Neuronal stem cell (in vitro differentiated cells): ENCODE data around the gene ISCU.
"Not testable (repeated sequence)": the region's sequence is repeated elsewhere in the genome, so short reads cannot be mapped to it uniquely, and the experiment has no call there.

Experiments
- DNase-seq: peaks from one replicate; pipeline ENCODE4 v3.0.0-alpha.2; 2013; ENCODE audit warnings: low spot score
- H2AFZ ChIP-seq: one replicate; pipeline ENCODE4 v1.6.1; 2013; ENCODE audit warnings: mild to moderate bottlenecking, low read length, inconsistent platforms
- H2AK5ac ChIP-seq: 2 replicates; pipeline ENCODE4 v1.6.1; 2013; ENCODE audit warnings: low read depth, mild to moderate bottlenecking, inconsistent platforms, low read length, moderate library complexity, mixed read lengths
- H2BK120ac ChIP-seq: 2 replicates; pipeline ENCODE4 v1.6.1; 2013; ENCODE audit warnings: low read depth, mild to moderate bottlenecking, inconsistent platforms, low read length, moderate library complexity, mixed read lengths
- H2BK12ac ChIP-seq: one replicate; pipeline ENCODE4 v1.6.1; 2013; ENCODE audit warnings: low read length, inconsistent platforms
- H2BK15ac ChIP-seq: 2 replicates; pipeline ENCODE4 v1.6.1; 2013; ENCODE audit warnings: mild to moderate bottlenecking, low read length, inconsistent platforms, mixed read lengths
- H2BK5ac ChIP-seq: one replicate; pipeline ENCODE4 v1.6.1; 2013; ENCODE audit warnings: inconsistent platforms, mild to moderate bottlenecking, low read length, moderate library complexity
- H3K14ac ChIP-seq: one replicate; pipeline ENCODE4 v1.6.1; 2013; ENCODE audit warnings: low read length, inconsistent platforms
- H3K18ac ChIP-seq: 2 replicates; pipeline ENCODE4 v1.6.1; 2013; ENCODE audit warnings: low read length, inconsistent platforms
- H3K23ac ChIP-seq: 2 replicates; pipeline ENCODE4 v1.6.1; 2013; ENCODE audit warnings: low read depth, mild to moderate bottlenecking, mixed read lengths, low read length, inconsistent platforms; ENCODE audit not compliant: poor library complexity
- H3K27ac ChIP-seq: replicated peaks from 3 replicates; pipeline ENCODE4 v1.5.1; 2013; ENCODE audit warnings: low read length, inconsistent platforms
- H3K27me3 ChIP-seq, 3 experiments: 2 replicates each; pipeline ENCODE4 v1.6.1; 2013; ENCODE audit warnings: low read length in 3 of 3, mild to moderate bottlenecking in 2 of 3, inconsistent platforms in 1 of 3, low read depth in 1 of 3, mixed read lengths in 1 of 3, moderate library complexity in 1 of 3; ENCODE audit not compliant: control insufficient read depth in 3 of 3, insufficient read depth in 3 of 3
- H3K36me3 ChIP-seq, 2 donors: replicated peaks in 1 of 2; 2 replicates each; pipeline ENCODE4 v1.6.1; 2013; ENCODE audit warnings: low read length in 2 of 2; ENCODE audit not compliant: control insufficient read depth in 2 of 2, insufficient read depth in 2 of 2
- H3K4ac ChIP-seq: 2 replicates; pipeline ENCODE4 v1.6.1; 2013; ENCODE audit warnings: inconsistent platforms, mild to moderate bottlenecking, low read length, moderate library complexity
- H3K4me1 ChIP-seq, 2 donors: 1 replicate in 1 of 2; 2 replicates in 1 of 2; pipeline ENCODE4 v1.6.1; 2013; ENCODE audit warnings: low read length in 2 of 2, low read depth in 1 of 2; ENCODE audit not compliant: control insufficient read depth in 2 of 2, insufficient read depth in 1 of 2
- H3K4me2 ChIP-seq: one replicate; pipeline ENCODE4 v1.6.1; 2013; ENCODE audit warnings: mild to moderate bottlenecking, low read length, inconsistent platforms; ENCODE audit not compliant: insufficient read depth, poor library complexity, severe bottlenecking
- H3K4me3 ChIP-seq, 2 donors: 2 replicates each; pipeline ENCODE4 v1.5.1; 2013; ENCODE audit warnings: low read length in 2 of 2, mild to moderate bottlenecking in 2 of 2, inconsistent platforms in 1 of 2, moderate library complexity in 1 of 2
- H3K79me1 ChIP-seq: one replicate; pipeline ENCODE4 v1.6.1; 2013; ENCODE audit warnings: low read depth, mild to moderate bottlenecking, inconsistent platforms, low read length, moderate library complexity
- H3K9ac ChIP-seq: one replicate; pipeline ENCODE4 v1.6.1; 2013; ENCODE audit warnings: mild to moderate bottlenecking, low read depth, low read length, inconsistent platforms; ENCODE audit not compliant: poor library complexity
- H3K9me3 ChIP-seq, 2 donors: replicated peaks in 1 of 2; 2 replicates each; pipeline versions ENCODE3 to v1.6.1; 2013; ENCODE audit warnings: low read length in 2 of 2, mild to moderate bottlenecking in 2 of 2, inconsistent platforms in 1 of 2, low read depth in 1 of 2, mixed read lengths in 1 of 2, moderate library complexity in 1 of 2; ENCODE audit not compliant: control insufficient read depth in 2 of 2, insufficient read depth in 1 of 2
- H4K8ac ChIP-seq: one replicate; pipeline ENCODE4 v1.6.1; 2013; ENCODE audit warnings: low read depth, mild to moderate bottlenecking, inconsistent platforms, low read length, moderate library complexity
- H4K91ac ChIP-seq: one replicate; pipeline ENCODE4 v1.6.1; 2013; ENCODE audit warnings: low read length, low read depth, mild to moderate bottlenecking, inconsistent platforms; ENCODE audit not compliant: poor library complexity
- WGBS, 2 donors: extraction: QIAGEN DNeasy Blood & Tissue Kit; methylation state at CpG; one replicate each; pipeline ENCODE4 v1.1.7; 2013; ENCODE audit warnings: missing lambda C conversion rate in 2 of 2, mixed read lengths in 1 of 2; ENCODE audit not compliant: insufficient read length in 2 of 2, insufficient replicate concordance in 1 of 2; ENCODE audit errors: extremely low coverage in 2 of 2; 5-methylcytosine and 5-hydroxymethylcytosine counted together

The ISCU gene

DNA sequence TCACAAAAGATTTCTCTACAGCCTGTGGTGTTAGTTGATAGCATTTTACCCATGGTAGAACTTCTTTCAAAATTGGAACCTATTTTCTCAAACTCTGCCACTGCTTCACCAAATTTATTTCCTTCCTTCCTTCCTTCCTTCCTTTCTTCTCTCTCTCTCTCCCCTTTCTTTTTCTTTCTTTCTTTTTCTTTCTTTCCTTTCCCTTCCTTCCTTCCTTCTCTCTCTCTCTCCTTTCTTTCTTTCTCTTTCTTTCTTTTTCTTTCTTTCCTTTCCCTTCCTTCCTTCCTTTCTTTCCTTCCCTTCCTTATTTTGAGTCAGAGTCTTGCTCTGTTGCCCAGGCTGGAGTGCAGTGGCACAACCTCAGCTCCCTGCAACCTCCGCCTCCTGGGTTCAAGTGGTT is 11.9 kb downstream of the ISCU start:
- H2BK5ac ChIP-seq, H3K27me3 ChIP-seq, H3K18ac ChIP-seq, H3K4ac ChIP-seq, H3K23ac ChIP-seq, H2BK12ac ChIP-seq, H3K4me2 ChIP-seq, DNase-seq, H3K36me3 ChIP-seq, H4K91ac ChIP-seq, H2BK15ac ChIP-seq, H3K79me1 ChIP-seq, H3K27ac ChIP-seq, H3K14ac ChIP-seq, H2AFZ ChIP-seq, H4K8ac ChIP-seq, H3K4me3 ChIP-seq, H3K9ac ChIP-seq, H2AK5ac ChIP-seq, H3K4me1 ChIP-seq, H2BK120ac ChIP-seq, H3K9me3 ChIP-seq: not testable (repeated sequence)
- whole genome bisulfite sequencing, 2 donors, result no CpG with 5 or more reads among the region's 1 CpG

DNA sequence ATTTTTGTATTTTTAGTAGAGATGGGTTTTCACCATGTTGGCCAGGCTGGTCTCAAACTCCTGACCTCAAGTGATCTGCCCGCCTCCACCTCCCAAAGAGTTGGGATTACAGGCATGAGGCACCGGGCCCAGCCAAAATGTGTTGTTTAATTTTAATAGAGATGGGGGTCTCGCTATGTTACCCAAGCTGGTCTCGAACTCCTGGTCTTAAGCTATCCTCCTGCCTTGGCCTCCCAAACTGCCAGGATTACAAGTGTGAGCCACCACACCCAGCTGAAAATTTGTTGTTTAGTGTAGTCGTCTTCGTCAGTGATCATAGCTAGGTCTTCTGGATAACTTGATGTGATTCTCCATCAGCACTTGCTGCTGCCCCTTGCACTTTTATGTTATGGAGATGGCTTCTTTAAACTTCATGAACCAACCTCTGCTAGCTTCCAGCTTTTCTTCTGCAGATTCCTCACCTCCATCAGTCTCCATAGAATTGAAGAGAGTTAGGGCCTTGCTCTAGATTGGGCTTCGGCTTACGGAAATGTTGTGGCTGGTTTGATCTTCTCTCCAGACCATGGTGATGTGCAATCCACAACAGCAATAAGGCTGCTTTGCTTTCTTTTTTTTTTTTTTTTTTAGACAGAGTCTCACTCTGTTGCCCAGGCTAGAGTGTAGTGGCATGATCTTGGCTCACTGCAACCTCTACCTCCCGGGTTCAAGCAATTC is 13.0 kb downstream of the ISCU start:
- Histone ChIP-seq H2AK5ac (no peak overlapping the region), H3K27ac (no peak overlapping the region), H3K9me3 (peaks cover 0 to 7% of the 10 kb centered on the region in 2 donors), H4K91ac (no peak overlapping the region), H3K4me3 (no peak overlapping the region), H3K4me1 (peaks cover 0 to under 1% of the 10 kb centered on the region in 2 donors), H3K36me3 (peaks cover 0 to 2% of the 10 kb centered on the region in 2 donors), H2BK15ac (no peak overlapping the region), H3K14ac (no peak overlapping the region), H3K9ac (no peak overlapping the region), H3K4ac (no peak overlapping the region), H2AFZ (no peak overlapping the region), H4K8ac (no peak overlapping the region), H3K79me1 (no peaks in the 10 kb centered on the region), H3K18ac (no peak overlapping the region), H3K27me3 (no peaks in the 10 kb centered on the region), H3K23ac (no peak overlapping the region), H2BK120ac (no peak overlapping the region), H3K4me2 (no peak overlapping the region), H2BK12ac (no peak overlapping the region), H2BK5ac (no peak overlapping the region)
- no CpG with 5 or more reads among the region's 9 CpGs for WGBS, 2 donors
- DNase-seq, result no peak

DNA sequence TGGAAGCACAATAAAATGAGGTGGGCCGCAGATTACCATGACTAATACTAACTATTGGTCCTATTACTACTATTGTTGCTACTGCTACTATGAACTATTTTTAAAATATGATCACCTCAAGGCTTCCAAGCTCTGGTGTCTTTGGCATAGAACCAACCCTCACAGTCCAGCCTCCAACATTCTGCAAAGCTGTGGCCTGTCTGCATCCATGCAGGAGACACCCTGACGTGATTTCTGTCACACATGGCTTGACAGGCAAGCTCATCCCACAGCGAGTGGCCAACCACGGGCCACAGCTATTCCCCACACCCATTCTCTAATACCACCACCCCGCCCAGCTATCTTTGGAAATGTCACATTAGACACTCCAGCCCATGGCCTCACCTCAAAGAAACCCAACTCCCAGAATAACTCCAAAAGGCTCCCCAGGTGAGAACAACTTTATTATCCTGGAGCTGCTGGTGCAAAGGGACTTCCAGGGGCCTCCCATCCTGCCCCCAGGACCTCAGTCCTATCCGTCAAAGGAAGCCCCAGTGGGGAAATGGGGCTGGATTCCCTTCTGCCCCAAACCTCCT is 14.4 kb downstream of the ISCU start:
- WGBS, 2 donors, result no CpG with 5 or more reads among the region's 6 CpGs
- Histone ChIP-seq H4K8ac (no peak overlapping the region), H2AK5ac (no peak overlapping the region), H2BK15ac (no peak overlapping the region), H3K79me1 (no peaks in the 10 kb centered on the region), H4K91ac (no peak overlapping the region), H3K4me3 (no peak overlapping the region), H3K4me1 (peaks cover 0 to 1% of the 10 kb centered on the region in 2 donors), H3K4me2 (no peak overlapping the region), H2BK12ac (no peak overlapping the region), H3K18ac (no peak overlapping the region), H3K23ac (no peak overlapping the region), H2BK120ac (no peak overlapping the region), H3K9ac (no peak overlapping the region), H3K36me3 (peaks cover 0 to 2% of the 10 kb centered on the region in 2 donors), H2BK5ac (no peak overlapping the region), H3K9me3 (peaks cover 0 to 7% of the 10 kb centered on the region in 2 donors), H3K4ac (no peak overlapping the region), H3K27ac (no peak overlapping the region), H3K14ac (no peak overlapping the region), H3K27me3 (no peaks in the 10 kb centered on the region), H2AFZ (no peak overlapping the region)
- no peak for DNase-seq

DNA sequence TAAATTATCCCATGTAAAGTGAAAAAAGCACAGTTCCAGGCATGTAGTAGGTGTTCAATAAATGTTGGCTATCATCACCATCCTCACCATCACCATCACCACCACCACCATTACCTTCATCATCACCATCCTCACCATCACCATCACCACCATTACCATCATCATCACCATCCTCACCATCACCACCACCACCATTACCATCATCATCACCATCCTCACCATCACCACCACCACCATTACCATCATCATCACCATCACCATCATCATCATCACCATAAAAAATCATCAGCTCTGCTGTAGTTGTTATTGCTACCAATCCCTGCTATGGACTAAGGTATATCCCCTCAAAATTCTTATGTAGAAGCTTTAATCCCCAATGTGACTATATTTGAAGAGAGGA is 15.1 kb downstream of the ISCU start:
- Histone ChIP-seq H2BK120ac (no peak overlapping the region), H3K4me1 (peaks cover 0 to 1% of the 10 kb centered on the region in 2 donors), H3K14ac (no peak overlapping the region), H3K27me3 (peaks cover 0 to 4% (median 0%) of the 10 kb centered on the region in 3 experiments), H2AK5ac (no peak overlapping the region), H3K27ac (no peak overlapping the region), H2AFZ (no peak overlapping the region), H3K18ac (no peak overlapping the region), H2BK12ac (no peak overlapping the region), H3K23ac (no peak overlapping the region), H3K4ac (no peak overlapping the region), H3K4me2 (no peak overlapping the region), H2BK15ac (no peak overlapping the region), H3K9me3 (peaks cover 0 to 7% of the 10 kb centered on the region in 2 donors), H2BK5ac (no peak overlapping the region), H3K9ac (no peak overlapping the region), H4K91ac (no peak overlapping the region), H4K8ac (no peak overlapping the region), H3K79me1 (no peaks in the 10 kb centered on the region), H3K36me3 (peaks cover 0 to 2% of the 10 kb centered on the region in 2 donors), H3K4me3 (no peak overlapping the region)
- DNase-seq, result no peak
